GM12878 (cell line): Measurements from ENCODE around the gene POU2AF1. TPM values are rescaled to one million over a fixed set of nuclear protein-coding genes. Genes with fewer than 3 reads are reported as not detected.

Experiments used
- ATAC-seq: fragments of 200-7000 bp; cut with Tn5 transposase; 3 replicates; pipeline ENCODE4 v1.9.1; 2020; ENCODE audit warnings: mild to moderate bottlenecking, moderate library complexity
- BruUV-seq: library from RNA; stranded (reverse); fragments of 400-500 nt; replicated peaks from 2 replicates; lab custom pipeline; 2021; lab: Mats Ljungman, UMichigan
- CTCF ChIA-PET: fragments of 300-600 bp; sonication (Branson Sonifier 250); formaldehyde crosslinking; extraction: SDS; loops from one replicate; lab custom pipeline; 2021; ENCODE audit warnings: inconsistent platforms; lab: Yijun Ruan, JAX
- POLR2A ChIA-PET: fragments of 350-600 bp; formaldehyde crosslinking; extraction: SDS; loops from one replicate; lab custom pipeline; 2021; ENCODE audit warnings: inconsistent platforms; lab: Charles Lee
- RAD21 ChIA-PET: fragments of 300-600 bp; sonication (Branson Sonifier 250); formaldehyde crosslinking; loops from one replicate; lab custom pipeline; 2023; ENCODE audit warnings: antibody characterized with exemption; ENCODE audit not compliant: unreplicated experiment; lab: Charles Lee
- SMC1A ChIA-PET: fragments of 300-600 bp; sonication (Branson Sonifier 250); formaldehyde crosslinking; loops from one replicate; lab custom pipeline; 2023; ENCODE audit not compliant: unreplicated experiment, uncharacterized antibody; lab: Charles Lee
- DNase-seq: peaks from one replicate; pipeline ENCODE4 v3.0.0-alpha.2; 2011; ENCODE audit warnings: low read depth, low spot score
- FAIRE-seq: peaks from 3 replicates; lab custom pipeline; 2011; peaks lifted over from hg19 to GRCh38; lab: Jason Lieb, UNC
- H2AFZ ChIP-seq: 2 replicates; pipeline ENCODE4 v1.6.0; 2011; ENCODE audit warnings: low read depth, low read length, control low read depth; ENCODE audit not compliant: control insufficient read depth
- H3K27ac ChIP-seq: 2 replicates; pipeline ENCODE4 v1.5.1; 2011; ENCODE audit warnings: control low read depth; ENCODE audit not compliant: control insufficient read depth, insufficient read depth
- H3K27me3 ChIP-seq, 2 experiments: replicated peaks in 1 of 2; 2 replicates each; pipeline versions ENCODE4 v1.6.0 to v1.6.1; 2011; ENCODE audit warnings: low read length in 1 of 2; ENCODE audit not compliant: control insufficient read depth in 2 of 2, insufficient read depth in 2 of 2
- H3K36me3 ChIP-seq, 2 experiments: 2 replicates each; pipeline ENCODE4 v1.5.1; 2011; ENCODE audit warnings: low read length in 1 of 2; ENCODE audit not compliant: control insufficient read depth in 2 of 2, insufficient read depth in 2 of 2
- H3K4me1 ChIP-seq: 2 replicates; pipeline ENCODE4 v1.6.1; 2011; ENCODE audit warnings: mild to moderate bottlenecking, low read length, moderate library complexity, mixed read lengths; ENCODE audit not compliant: control insufficient read depth, insufficient read depth
- H3K4me2 ChIP-seq: 2 replicates; pipeline ENCODE4 v1.6.0; 2011; ENCODE audit warnings: control low read depth; ENCODE audit not compliant: control insufficient read depth, insufficient read depth
- H3K4me3 ChIP-seq: fragments of 200-600 bp; sonication (generic); 2 replicates; pipeline ENCODE4 v1.5.1; 2016
- H3K79me2 ChIP-seq: 2 replicates; pipeline ENCODE4 v1.6.0; 2011; ENCODE audit warnings: low read length; ENCODE audit not compliant: control insufficient read depth, insufficient read depth
- H3K9ac ChIP-seq: 2 replicates; pipeline ENCODE4 v1.8.0; 2011; ENCODE audit warnings: low read length, control low read depth, mixed read lengths; ENCODE audit not compliant: control insufficient read depth, insufficient read depth
- H3K9me3 ChIP-seq: replicated peaks from 3 replicates; pipeline ENCODE4 v1.5.1; 2011; ENCODE audit warnings: mild to moderate bottlenecking, low read length; ENCODE audit not compliant: control insufficient read depth, insufficient read depth
- H4K20me1 ChIP-seq: 2 replicates; pipeline ENCODE4 v1.6.0; 2011; ENCODE audit not compliant: control insufficient read depth, insufficient read depth
- CREM ChIP-seq: IDR thresholded peaks from 2 replicates; pipeline ENCODE4 v1.6.1; 2014; ENCODE audit warnings: antibody characterized with exemption, low read depth
- ESRRA ChIP-seq: IDR thresholded peaks from 2 replicates; pipeline ENCODE4 v1.6.1; 2012; ENCODE audit warnings: mild to moderate bottlenecking, low read length, improper control_type of control experiment
- ETV6 ChIP-seq, 2 experiments: fragments of 450-650 bp in 1 of 2; IDR thresholded peaks in 1 of 2; conservative IDR thresholded peaks in 1 of 2; 2 replicates each; pipeline ENCODE4 v1.6.1; 2014; ENCODE audit warnings: antibody characterized with exemption in 1 of 2, borderline replicate concordance in 1 of 2, low read depth in 1 of 2, mild to moderate bottlenecking in 1 of 2, moderate library complexity in 1 of 2
- MYB ChIP-seq: fragments of 150-350 bp; IDR thresholded peaks from 2 replicates; pipeline ENCODE4 v1.6.1; 2014; ENCODE audit warnings: mild to moderate bottlenecking, low read depth, low read length, borderline replicate concordance
- RB1 ChIP-seq: fragments of 450-650 bp; formaldehyde crosslinking; IDR thresholded peaks from 2 replicates; pipeline ENCODE4 v1.6.1; 2017; ENCODE audit warnings: mild to moderate bottlenecking, borderline replicate concordance
- SMAD1 ChIP-seq: fragments of 450-650 bp; IDR thresholded peaks from 2 replicates; pipeline ENCODE4 v1.6.1; 2018; ENCODE audit warnings: mild to moderate bottlenecking, low read depth; ENCODE audit not compliant: partially characterized antibody
- SMARCA5 ChIP-seq: fragments of 450-650 bp; IDR thresholded peaks from 2 replicates; pipeline ENCODE4 v1.6.1; 2017; ENCODE audit warnings: mild to moderate bottlenecking
- SREBF1 ChIP-seq: IDR thresholded peaks from 2 replicates; pipeline ENCODE4 v1.6.1; 2012; ENCODE audit warnings: mild to moderate bottlenecking, low read length
- STAT1 ChIP-seq: fragments of 450-650 bp; conservative IDR thresholded peaks from 2 replicates; pipeline ENCODE4 v1.6.1; 2014; ENCODE audit warnings: antibody characterized with exemption, mild to moderate bottlenecking
- WRNIP1 ChIP-seq: IDR thresholded peaks from 2 replicates; pipeline ENCODE4 v1.6.1; 2011; ENCODE audit warnings: low read depth, low read length, improper control_type of control experiment, borderline replicate concordance
- WGBS: methylation state at CpG from one replicate; pipeline ENCODE4 v1.1.6; 2016; ENCODE audit warnings: low lambda C conversion rate; ENCODE audit not compliant: insufficient replicate concordance, insufficient coverage; ENCODE audit errors: missing lambda C conversion rate; 5-methylcytosine and 5-hydroxymethylcytosine counted together
- in situ Hi-C: fragments of 300-500 bp; cut with MboI; formaldehyde crosslinking; loops from 9 replicates; pipeline ENCODE4 v1.14.3; 2018; ENCODE audit warnings: mixed read lengths
- intact Hi-C: fragments of 100-400 bp; cut with micrococcal nuclease; formaldehyde crosslinking; loops from one replicate; pipeline ENCODE4 v1.14.2; 2022; ENCODE audit not compliant: unreplicated experiment
- polyA plus RNA-seq, 11 experiments: library from polyadenylated mRNA; depleted of rRNA in 4 of 11; unstranded in 6 of 11; stranded (reverse) in 5 of 11; fragments of >200 nt; fragmentation: Nextera tagmentation in 4 of 11; fragmentation: Illumina TruSeq in 1 of 11; extraction: Ambion mirVana in 4 of 11; extraction: Trizol in 1 of 11; gene quantifications; 1 replicate in 1 of 11; 2 replicates in 10 of 11; pipeline versions ENCODE4 v1.2.1 to v1.2.3, GENCODE V29; 2011 to 2016; ENCODE audit warnings: inconsistent platforms in 2 of 11, missing spikeins in 2 of 11, low read depth in 1 of 11
- total RNA-seq, 4 experiments: library from RNA; depleted of rRNA in 3 of 4; stranded (reverse); fragments of >200 nt in 3 of 4; fragmentation: Illumina TruSeq in 1 of 4; extraction: Trizol in 1 of 4; gene quantifications; 2 replicates each; pipeline versions ENCODE4 v1.2.1 to v1.2.3, GENCODE V29; 2013 to 2021
- TF ChIP-seq, protein P1 (sequence below): fragments of 450-650 bp; IDR thresholded peaks from 2 replicates; pipeline ENCODE4 v1.6.1; 2017; ENCODE audit warnings: antibody characterized with exemption, mild to moderate bottlenecking, moderate library complexity
- TF ChIP-seq, protein P2 (sequence below): IDR thresholded peaks from 2 replicates; pipeline ENCODE4 v1.6.1; 2012; ENCODE audit warnings: low read depth, low read length, improper control_type of control experiment
- TF ChIP-seq, protein P3 (sequence below): fragments of 450-650 bp; IDR thresholded peaks from 2 replicates; pipeline ENCODE4 v1.6.1; 2017; ENCODE audit warnings: low read depth, mild to moderate bottlenecking, moderate library complexity

The POU2AF1 gene
- total and polyA plus RNA-seq, 10 of the 15 experiments (the other 5 are each of a cell fraction or from before 2014, with no cell fraction given) = 13.1 to 169 (median 75.5) TPM

DNA sequence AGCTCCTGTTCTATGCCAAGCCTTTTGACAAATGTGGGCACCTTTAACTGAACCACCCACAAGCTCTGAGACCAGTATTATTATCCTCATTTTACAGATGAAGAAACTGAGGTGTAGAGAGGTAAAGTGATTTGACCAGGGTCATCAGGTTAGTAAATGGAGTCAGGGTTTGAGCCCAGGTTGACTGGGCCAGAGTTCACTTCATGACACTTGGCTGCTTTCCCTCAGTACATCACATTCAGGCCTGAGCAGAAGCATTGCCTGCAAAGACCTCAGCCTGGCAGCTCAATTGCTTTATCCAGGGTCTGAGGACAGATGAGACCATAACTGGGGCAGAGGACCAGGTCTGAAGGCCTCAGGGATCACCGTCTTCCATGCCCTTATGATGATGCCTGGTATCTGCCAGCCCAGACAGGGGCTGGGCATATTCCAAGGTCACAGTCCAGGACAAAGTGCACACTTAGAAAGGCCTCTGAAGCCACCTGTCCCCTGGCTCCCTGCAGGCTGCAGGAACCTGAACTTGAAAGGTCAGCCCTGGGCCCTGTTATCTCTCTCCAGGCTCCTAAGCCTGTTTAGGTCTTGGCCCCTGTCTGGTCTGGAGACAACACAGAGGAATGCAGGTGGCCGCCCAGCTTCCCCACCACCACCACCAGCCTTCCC is 48.7 kb downstream of the POU2AF1 start:
- H3K36me3 ChIP-seq = no peaks in the 10 kb centered on the region
- TF ChIP-seq CREM = no peak
- no peak for TF ChIP-seq WRNIP1
- TF ChIP-seq RB1 = no peak
- TF ChIP-seq, protein P1, sequence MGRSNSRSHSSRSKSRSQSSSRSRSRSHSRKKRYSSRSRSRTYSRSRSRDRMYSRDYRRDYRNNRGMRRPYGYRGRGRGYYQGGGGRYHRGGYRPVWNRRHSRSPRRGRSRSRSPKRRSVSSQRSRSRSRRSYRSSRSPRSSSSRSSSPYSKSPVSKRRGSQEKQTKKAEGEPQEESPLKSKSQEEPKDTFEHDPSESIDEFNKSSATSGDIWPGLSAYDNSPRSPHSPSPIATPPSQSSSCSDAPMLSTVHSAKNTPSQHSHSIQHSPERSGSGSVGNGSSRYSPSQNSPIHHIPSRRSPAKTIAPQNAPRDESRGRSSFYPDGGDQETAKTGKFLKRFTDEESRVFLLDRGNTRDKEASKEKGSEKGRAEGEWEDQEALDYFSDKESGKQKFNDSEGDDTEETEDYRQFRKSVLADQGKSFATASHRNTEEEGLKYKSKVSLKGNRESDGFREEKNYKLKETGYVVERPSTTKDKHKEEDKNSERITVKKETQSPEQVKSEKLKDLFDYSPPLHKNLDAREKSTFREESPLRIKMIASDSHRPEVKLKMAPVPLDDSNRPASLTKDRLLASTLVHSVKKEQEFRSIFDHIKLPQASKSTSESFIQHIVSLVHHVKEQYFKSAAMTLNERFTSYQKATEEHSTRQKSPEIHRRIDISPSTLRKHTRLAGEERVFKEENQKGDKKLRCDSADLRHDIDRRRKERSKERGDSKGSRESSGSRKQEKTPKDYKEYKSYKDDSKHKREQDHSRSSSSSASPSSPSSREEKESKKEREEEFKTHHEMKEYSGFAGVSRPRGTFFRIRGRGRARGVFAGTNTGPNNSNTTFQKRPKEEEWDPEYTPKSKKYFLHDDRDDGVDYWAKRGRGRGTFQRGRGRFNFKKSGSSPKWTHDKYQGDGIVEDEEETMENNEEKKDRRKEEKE = no peak
- no peak for TF ChIP-seq SMARCA5
- no peak for TF ChIP-seq ESRRA
- no peak for TF ChIP-seq SREBF1
- TF ChIP-seq SMAD1 = no peak
- no peak for TF ChIP-seq STAT1
- TF ChIP-seq, protein P2, sequence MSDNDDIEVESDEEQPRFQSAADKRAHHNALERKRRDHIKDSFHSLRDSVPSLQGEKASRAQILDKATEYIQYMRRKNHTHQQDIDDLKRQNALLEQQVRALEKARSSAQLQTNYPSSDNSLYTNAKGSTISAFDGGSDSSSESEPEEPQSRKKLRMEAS = no peak
- TF ChIP-seq ETV6 (conservative IDR thresholded peaks at IDR 0.05 in 1 of 2, IDR thresholded peaks at IDR 0.05 in 1 of 2; ENCODE audit: borderline replicate concordance in 1 of 2, low read depth in 1 of 2) = no peak
- TF ChIP-seq MYB = no peak
- TF ChIP-seq, protein P3, sequence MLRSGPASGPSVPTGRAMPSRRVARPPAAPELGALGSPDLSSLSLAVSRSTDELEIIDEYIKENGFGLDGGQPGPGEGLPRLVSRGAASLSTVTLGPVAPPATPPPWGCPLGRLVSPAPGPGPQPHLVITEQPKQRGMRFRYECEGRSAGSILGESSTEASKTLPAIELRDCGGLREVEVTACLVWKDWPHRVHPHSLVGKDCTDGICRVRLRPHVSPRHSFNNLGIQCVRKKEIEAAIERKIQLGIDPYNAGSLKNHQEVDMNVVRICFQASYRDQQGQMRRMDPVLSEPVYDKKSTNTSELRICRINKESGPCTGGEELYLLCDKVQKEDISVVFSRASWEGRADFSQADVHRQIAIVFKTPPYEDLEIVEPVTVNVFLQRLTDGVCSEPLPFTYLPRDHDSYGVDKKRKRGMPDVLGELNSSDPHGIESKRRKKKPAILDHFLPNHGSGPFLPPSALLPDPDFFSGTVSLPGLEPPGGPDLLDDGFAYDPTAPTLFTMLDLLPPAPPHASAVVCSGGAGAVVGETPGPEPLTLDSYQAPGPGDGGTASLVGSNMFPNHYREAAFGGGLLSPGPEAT = no peak
- peaks cover 3% of the 10 kb centered on the region; the same call in 1 of the 2 replicates for H3K4me1 ChIP-seq
- RAD21 ChIA-PET = interaction anchor here (1.0 kb wide), 1 partner anchor 87 kb away, joined by 4 read pairs; no protein-coding TSS in a partner anchor
- no peak overlapping the region for H3K9ac ChIP-seq
- POLR2A ChIA-PET = interaction anchor here (1.6 kb wide), 1 partner anchor 13 kb away, joined by 3 read pairs; no protein-coding TSS in a partner anchor
- in situ Hi-C loops (no loop called here), intact Hi-C loops (no loop called here)
- no peaks in the 10 kb centered on the region for H4K20me1 ChIP-seq
- 63% methylated on average over 2 of the region's 2 CpGs for WGBS
- peak; percentile 13 for FAIRE-seq
- H3K9me3 ChIP-seq = no peaks in the 10 kb centered on the region
- DNase-seq = no peak
- H3K27ac ChIP-seq = no peak overlapping the region
- no peak for ATAC-seq
- SMC1A ChIA-PET = interaction anchor here (1.0 to 1.2 kb wide), 2 partner anchors 15 to 86 kb away, joined by 3 read pairs; no protein-coding TSS in a partner anchor
- H3K79me2 ChIP-seq = no peaks in the 10 kb centered on the region
- H3K4me2 ChIP-seq = no peak overlapping the region
- CTCF ChIA-PET = no interaction called here
- H3K27me3 ChIP-seq = no peaks in the 10 kb centered on the region
- no TSS peak for BruUV-seq
- H3K4me3 ChIP-seq = no peak overlapping the region
- H2AFZ ChIP-seq = no peak overlapping the region
